GM23338 (cell line): ENCODE results near the gene HCST.

Source experiments
- EZH2 ChIP-seq: fragments of 200-600 bp; sonication (generic); IDR thresholded peaks from one replicate; pipeline ENCODE4 v1.8.0; 2017; ENCODE audit warnings: antibody characterized with exemption, mild to moderate bottlenecking, low read depth; ENCODE audit not compliant: unreplicated experiment
- POLR2AphosphoS5 ChIP-seq: IDR thresholded peaks from 2 replicates; pipeline ENCODE4 v1.6.1; 2016; ENCODE audit warnings: antibody characterized with exemption, low read depth
- TF ChIP-seq, protein P1 (sequence below), 2 experiments: fragments of 200-600 bp in 1 of 2; sonication (generic) in 1 of 2; conservative IDR thresholded peaks; 2 replicates each; pipeline versions ENCODE4 v1.5.1 to v1.6.1; 2016 to 2017; ENCODE audit warnings: antibody characterized with exemption in 2 of 2, low read depth in 2 of 2, mild to moderate bottlenecking in 2 of 2, moderate library complexity in 1 of 2
- TF ChIP-seq, protein P2 (sequence below): fragments of 250-450 bp; sonication (Bioruptor Pico); IDR thresholded peaks from 2 replicates; pipeline ENCODE4 v1.5.0; 2020; ENCODE audit warnings: mild to moderate bottlenecking, moderate library complexity

DNA sequence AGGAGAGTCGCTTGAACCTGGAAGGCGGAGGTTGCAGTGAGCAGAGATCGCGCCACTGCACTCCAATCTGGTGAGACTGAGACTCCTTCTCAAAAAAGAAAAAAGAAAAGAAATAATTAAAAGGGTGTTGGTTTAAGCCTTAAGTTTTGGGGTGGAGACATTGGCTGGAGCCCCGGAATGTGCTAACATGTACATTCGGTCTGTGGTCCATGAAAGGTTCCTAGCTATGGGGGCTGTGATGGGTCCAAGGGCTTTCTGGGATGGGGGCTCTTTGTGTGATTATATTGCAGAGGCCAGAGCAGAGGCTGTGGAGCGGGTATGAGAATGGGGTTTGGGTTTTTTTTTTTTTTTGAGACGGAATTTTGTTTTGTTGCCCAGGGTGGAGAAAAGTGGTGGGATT, 16.4 kb upstream of the HCST start:
- TF ChIP-seq, protein P1, sequence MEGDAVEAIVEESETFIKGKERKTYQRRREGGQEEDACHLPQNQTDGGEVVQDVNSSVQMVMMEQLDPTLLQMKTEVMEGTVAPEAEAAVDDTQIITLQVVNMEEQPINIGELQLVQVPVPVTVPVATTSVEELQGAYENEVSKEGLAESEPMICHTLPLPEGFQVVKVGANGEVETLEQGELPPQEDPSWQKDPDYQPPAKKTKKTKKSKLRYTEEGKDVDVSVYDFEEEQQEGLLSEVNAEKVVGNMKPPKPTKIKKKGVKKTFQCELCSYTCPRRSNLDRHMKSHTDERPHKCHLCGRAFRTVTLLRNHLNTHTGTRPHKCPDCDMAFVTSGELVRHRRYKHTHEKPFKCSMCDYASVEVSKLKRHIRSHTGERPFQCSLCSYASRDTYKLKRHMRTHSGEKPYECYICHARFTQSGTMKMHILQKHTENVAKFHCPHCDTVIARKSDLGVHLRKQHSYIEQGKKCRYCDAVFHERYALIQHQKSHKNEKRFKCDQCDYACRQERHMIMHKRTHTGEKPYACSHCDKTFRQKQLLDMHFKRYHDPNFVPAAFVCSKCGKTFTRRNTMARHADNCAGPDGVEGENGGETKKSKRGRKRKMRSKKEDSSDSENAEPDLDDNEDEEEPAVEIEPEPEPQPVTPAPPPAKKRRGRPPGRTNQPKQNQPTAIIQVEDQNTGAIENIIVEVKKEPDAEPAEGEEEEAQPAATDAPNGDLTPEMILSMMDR (conservative IDR thresholded peaks at IDR 0.05; ENCODE audit: low read depth in 2 of 2), result no peak
- TF ChIP-seq EZH2, result no peak
- TF ChIP-seq, protein P2, sequence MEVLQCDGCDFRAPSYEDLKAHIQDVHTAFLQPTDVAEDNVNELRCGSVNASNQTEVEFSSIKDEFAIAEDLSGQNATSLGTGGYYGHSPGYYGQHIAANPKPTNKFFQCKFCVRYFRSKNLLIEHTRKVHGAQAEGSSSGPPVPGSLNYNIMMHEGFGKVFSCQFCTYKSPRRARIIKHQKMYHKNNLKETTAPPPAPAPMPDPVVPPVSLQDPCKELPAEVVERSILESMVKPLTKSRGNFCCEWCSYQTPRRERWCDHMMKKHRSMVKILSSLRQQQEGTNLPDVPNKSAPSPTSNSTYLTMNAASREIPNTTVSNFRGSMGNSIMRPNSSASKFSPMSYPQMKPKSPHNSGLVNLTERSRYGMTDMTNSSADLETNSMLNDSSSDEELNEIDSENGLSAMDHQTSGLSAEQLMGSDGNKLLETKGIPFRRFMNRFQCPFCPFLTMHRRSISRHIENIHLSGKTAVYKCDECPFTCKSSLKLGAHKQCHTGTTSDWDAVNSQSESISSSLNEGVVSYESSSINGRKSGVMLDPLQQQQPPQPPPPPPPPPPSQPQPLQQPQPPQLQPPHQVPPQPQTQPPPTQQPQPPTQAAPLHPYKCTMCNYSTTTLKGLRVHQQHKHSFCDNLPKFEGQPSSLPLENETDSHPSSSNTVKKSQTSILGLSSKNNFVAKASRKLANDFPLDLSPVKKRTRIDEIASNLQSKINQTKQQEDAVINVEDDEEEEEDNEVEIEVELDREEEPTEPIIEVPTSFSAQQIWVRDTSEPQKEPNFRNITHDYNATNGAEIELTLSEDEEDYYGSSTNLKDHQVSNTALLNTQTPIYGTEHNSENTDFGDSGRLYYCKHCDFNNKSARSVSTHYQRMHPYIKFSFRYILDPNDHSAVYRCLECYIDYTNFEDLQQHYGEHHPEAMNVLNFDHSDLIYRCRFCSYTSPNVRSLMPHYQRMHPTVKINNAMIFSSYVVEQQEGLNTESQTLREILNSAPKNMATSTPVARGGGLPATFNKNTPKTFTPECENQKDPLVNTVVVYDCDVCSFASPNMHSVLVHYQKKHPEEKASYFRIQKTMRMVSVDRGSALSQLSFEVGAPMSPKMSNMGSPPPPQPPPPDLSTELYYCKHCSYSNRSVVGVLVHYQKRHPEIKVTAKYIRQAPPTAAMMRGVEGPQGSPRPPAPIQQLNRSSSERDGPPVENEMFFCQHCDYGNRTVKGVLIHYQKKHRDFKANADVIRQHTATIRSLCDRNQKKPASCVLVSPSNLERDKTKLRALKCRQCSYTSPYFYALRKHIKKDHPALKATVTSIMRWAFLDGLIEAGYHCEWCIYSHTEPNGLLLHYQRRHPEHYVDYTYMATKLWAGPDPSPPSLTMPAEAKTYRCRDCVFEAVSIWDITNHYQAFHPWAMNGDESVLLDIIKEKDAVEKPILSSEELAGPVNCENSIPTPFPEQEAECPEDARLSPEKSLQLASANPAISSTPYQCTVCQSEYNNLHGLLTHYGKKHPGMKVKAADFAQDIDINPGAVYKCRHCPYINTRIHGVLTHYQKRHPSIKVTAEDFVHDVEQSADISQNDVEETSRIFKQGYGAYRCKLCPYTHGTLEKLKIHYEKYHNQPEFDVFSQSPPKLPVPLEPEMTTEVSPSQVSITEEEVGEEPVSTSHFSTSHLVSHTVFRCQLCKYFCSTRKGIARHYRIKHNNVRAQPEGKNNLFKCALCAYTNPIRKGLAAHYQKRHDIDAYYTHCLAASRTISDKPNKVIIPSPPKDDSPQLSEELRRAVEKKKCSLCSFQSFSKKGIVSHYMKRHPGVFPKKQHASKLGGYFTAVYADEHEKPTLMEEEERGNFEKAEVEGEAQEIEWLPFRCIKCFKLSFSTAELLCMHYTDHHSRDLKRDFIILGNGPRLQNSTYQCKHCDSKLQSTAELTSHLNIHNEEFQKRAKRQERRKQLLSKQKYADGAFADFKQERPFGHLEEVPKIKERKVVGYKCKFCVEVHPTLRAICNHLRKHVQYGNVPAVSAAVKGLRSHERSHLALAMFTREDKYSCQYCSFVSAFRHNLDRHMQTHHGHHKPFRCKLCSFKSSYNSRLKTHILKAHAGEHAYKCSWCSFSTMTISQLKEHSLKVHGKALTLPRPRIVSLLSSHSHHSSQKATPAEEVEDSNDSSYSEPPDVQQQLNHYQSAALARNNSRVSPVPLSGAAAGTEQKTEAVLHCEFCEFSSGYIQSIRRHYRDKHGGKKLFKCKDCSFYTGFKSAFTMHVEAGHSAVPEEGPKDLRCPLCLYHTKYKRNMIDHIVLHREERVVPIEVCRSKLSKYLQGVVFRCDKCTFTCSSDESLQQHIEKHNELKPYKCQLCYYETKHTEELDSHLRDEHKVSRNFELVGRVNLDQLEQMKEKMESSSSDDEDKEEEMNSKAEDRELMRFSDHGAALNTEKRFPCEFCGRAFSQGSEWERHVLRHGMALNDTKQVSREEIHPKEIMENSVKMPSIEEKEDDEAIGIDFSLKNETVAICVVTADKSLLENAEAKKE (CRISPR knock-in tag), result no peak
- TF ChIP-seq POLR2AphosphoS5, result no peak
